Upper lobe of left lung (tissue), 4 donors: ENCODE results near the gene ZNF443.

Source experiments
- EP300 ChIP-seq, 4 donors: sonication (generic); formaldehyde crosslinking; IDR thresholded peaks; one replicate each; pipeline ENCODE4 v1.5.1; 2017; ENCODE audit warnings: antibody characterized with exemption in 4 of 4, control low read depth in 2 of 4
- POLR2A ChIP-seq, 4 donors: fragments of 450-650 bp; IDR thresholded peaks; one replicate each; pipeline ENCODE4 v1.5.1; 2016 to 2017; ENCODE audit warnings: antibody characterized with exemption in 4 of 4, mild to moderate bottlenecking in 2 of 4
- POLR2AphosphoS5 ChIP-seq, 2 donors: sonication (generic); formaldehyde crosslinking; IDR thresholded peaks; one replicate each; pipeline ENCODE4 v1.5.1; 2017; ENCODE audit warnings: antibody characterized with exemption in 2 of 2
- TF ChIP-seq, protein P1 (sequence below), 6 experiments: fragments of 450-650 bp in 4 of 6; fragments of 200-600 bp in 2 of 6; sonication (generic) in 2 of 6; IDR thresholded peaks; one replicate each; pipeline ENCODE4 v1.5.1; 2016 to 2019; ENCODE audit warnings: antibody characterized with exemption in 6 of 6

DNA sequence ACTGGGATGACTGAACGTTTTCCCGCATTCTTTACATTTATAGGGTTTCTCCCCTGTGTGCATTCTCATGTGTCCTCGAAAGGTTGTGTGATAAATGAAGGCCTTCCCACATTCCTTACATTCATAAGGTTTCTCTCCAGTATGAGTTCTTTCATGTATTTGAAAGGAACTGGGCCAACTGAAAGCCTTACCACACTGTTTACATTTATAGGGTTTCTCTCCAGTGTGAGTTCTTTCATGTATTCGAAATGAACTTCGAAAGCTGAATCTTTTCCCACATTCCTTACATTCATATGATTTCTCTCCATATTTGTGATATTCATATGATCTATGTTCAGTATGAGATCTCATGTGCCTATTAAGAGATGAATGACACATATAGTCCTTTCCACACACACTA is 24.4 kb upstream of the ZNF443 start:
- TF ChIP-seq, protein P1, sequence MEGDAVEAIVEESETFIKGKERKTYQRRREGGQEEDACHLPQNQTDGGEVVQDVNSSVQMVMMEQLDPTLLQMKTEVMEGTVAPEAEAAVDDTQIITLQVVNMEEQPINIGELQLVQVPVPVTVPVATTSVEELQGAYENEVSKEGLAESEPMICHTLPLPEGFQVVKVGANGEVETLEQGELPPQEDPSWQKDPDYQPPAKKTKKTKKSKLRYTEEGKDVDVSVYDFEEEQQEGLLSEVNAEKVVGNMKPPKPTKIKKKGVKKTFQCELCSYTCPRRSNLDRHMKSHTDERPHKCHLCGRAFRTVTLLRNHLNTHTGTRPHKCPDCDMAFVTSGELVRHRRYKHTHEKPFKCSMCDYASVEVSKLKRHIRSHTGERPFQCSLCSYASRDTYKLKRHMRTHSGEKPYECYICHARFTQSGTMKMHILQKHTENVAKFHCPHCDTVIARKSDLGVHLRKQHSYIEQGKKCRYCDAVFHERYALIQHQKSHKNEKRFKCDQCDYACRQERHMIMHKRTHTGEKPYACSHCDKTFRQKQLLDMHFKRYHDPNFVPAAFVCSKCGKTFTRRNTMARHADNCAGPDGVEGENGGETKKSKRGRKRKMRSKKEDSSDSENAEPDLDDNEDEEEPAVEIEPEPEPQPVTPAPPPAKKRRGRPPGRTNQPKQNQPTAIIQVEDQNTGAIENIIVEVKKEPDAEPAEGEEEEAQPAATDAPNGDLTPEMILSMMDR (IDR thresholded peaks at IDR 0.05): no peak
- no peak for TF ChIP-seq POLR2A (IDR thresholded peaks at IDR 0.05)
- no peak for TF ChIP-seq EP300 (IDR thresholded peaks at IDR 0.05)
- TF ChIP-seq POLR2AphosphoS5 (IDR thresholded peaks at IDR 0.05): no peak
